Stimulated activated CD4-positive, alpha-beta T cell treated with anti-CD3 and anti-CD28 coated beads, Interleukin-4, amount 100 ng/mL, for 48 hours (primary cell): ENCODE results near the gene CDON.

Source experiments
- DNase-seq, 2 donors: peaks; one replicate each; pipeline ENCODE4 v3.0.0-alpha.2; 2020; ENCODE audit warnings: low read depth in 2 of 2

The CDON gene

GRCh38 chr11:125944350-125945010 lies 118.2 kb downstream of the CDON start:
- DNase-seq = no peak

- no peak for DNase-seq
Measured at GRCh38 chr11:125943661-125944349, 118.9 kb downstream of the CDON start.

GRCh38 chr11:125942771-125943428 lies 119.8 kb downstream of the CDON start:
- DNase-seq = no peak

- peak; percentile 44 to 52 for DNase-seq
Measured at GRCh38 chr11:125941619-125942611, 120.8 kb downstream of the CDON start.

- no peak for DNase-seq
Measured at GRCh38 chr11:125941267-125941618, 121.4 kb downstream of the CDON start.

- no peak for DNase-seq
Measured at GRCh38 chr11:125940145-125940544, 122.5 kb downstream of the CDON start.

GRCh38 chr11:125939081-125939521 lies 123.6 kb downstream of the CDON start:
- DNase-seq = no peak

GRCh38 chr11:125938418-125938817 lies 124.2 kb downstream of the CDON start:
- no peak for DNase-seq

- no peak for DNase-seq
Measured at GRCh38 chr11:125935618-125936199, 127.0 kb downstream of the CDON start.

GRCh38 chr11:125935056-125935455 lies 127.6 kb downstream of the CDON start:
- DNase-seq = no peak

- DNase-seq = no peak
Measured at GRCh38 chr11:125934473-125934872, 128.2 kb downstream of the CDON start.

- no peak for DNase-seq
Measured at GRCh38 chr11:125933030-125933813, 129.4 kb downstream of the CDON start.

- no peak for DNase-seq
Measured at GRCh38 chr11:125932301-125932700, 130.4 kb downstream of the CDON start.

GRCh38 chr11:125931668-125932067 lies 131.0 kb downstream of the CDON start:
- no peak for DNase-seq

GRCh38 chr11:125931116-125931515 lies 131.6 kb downstream of the CDON start:
- no peak for DNase-seq

GRCh38 chr11:125930076-125930450 lies 132.6 kb downstream of the CDON start:
- no peak for DNase-seq

GRCh38 chr11:125929445-125930075 lies 133.1 kb downstream of the CDON start:
- DNase-seq = no peak

- DNase-seq = no peak
Measured at GRCh38 chr11:125926682-125927081, 136.0 kb downstream of the CDON start.

GRCh38 chr11:125925804-125926203 lies 136.9 kb downstream of the CDON start:
- no peak for DNase-seq

GRCh38 chr11:125925247-125925740 lies 137.4 kb downstream of the CDON start:
- no peak for DNase-seq
